ENCODE data around the gene PKHD1. TPM values are rescaled to one million over a fixed set of nuclear protein-coding genes. Genes with fewer than 3 reads are reported as not detected.

PKHD1 gene
- total and polyA plus RNA-seq, 2 of the 8 experiments (the other 6 are each of a cell fraction or from before 2014, with no cell fraction given) = 0.06 to 0.09 TPM

DNA sequence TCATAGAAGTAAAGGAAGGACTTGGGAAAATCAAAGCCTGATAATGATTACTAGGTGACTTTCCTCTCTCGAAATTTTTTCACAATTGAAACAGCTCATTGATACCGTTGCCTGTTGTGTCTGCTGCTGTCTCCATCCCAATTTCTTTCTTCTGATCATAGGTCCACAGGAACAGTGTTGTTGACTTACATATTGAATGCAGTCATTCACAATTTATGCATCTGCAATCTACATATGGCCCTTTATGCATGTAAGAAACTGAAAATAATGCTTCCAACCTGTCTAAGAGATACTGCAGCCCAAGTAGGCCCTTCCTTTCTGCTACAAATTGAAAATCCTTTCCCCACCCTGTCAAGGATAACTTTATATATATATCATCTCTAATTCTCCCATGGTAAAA lies 381.3 kb downstream of the PKHD1 start (continued):
- TF ChIP-seq JUN (IDR thresholded peaks at IDR 0.05; ENCODE audit: low read depth, low read length) (no peak), SIX5 (IDR thresholded peaks at IDR 0.05; ENCODE audit: low read depth, low read length) (no peak), BRCA1 (IDR thresholded peaks at IDR 0.05; ENCODE audit: low read depth, low read length) (no peak), CBX8 (IDR thresholded peaks at IDR 0.05; ENCODE audit: borderline replicate concordance, low read depth, low read length) (no peak), EP300 (IDR thresholded peaks at IDR 0.05; ENCODE audit: borderline replicate concordance in 1 of 2, low read depth in 2 of 2, low read length in 2 of 2) (no peak), CTBP2 (IDR thresholded peaks at IDR 0.05; ENCODE audit: borderline replicate concordance, insufficient read depth, insufficient read length, low read length) (no peak), POLR2A (IDR thresholded peaks at IDR 0.05; ENCODE audit: control extremely low read depth in 1 of 2, low read depth in 2 of 2, low read length in 2 of 2) (no peak), FOSL1 (IDR thresholded peaks at IDR 0.05; ENCODE audit: insufficient read depth, low read depth, low read length) (no peak)

Data from H1 (cell line).